HG02884 (cell line): ENCODE measurements around the gene ROBO1.
A peak's percentile ranks its signal among the peaks of the same experiment; 100 is the strongest.

Experiments
- ATAC-seq: cut with Tn5 transposase; IDR thresholded peaks from one replicate; pipeline ENCODE4 v1.9.1; 2021; ENCODE audit warnings: mild to moderate bottlenecking, moderate library complexity; ENCODE audit not compliant: unreplicated experiment

The ROBO1 gene

GRCh38 chr3:79385211-79385610, 382.6 kb downstream of the ROBO1 start:
- no peak for ATAC-seq

DNA sequence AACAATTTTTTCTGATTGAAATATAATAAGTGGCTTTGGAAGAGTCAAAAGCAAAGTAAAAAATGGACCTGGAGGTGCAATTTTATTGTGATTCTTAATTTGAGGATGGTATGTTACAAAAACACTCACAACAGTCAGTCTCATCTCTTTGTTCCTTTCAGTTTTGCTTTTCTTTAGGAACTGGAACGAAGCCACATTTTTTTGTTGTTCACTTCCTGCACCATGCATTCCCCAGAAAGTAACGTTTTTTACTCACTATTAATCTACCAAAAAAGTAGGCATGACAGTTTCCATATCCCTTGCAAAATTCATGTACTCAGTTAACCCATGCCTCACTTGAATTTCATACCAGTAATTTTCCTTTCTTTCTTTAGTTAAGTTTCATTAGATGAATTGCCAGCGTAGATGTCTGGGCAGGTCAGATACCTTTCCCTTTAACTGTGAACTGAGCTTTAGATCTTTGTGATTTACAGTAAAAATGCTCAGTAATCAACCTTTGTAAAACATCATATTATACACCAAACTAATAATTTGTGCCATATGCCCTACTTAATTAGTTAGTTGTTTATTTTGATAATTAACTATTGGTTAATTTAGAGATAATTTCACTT, 384.3 kb downstream of the ROBO1 start:
- no peak for ATAC-seq

DNA sequence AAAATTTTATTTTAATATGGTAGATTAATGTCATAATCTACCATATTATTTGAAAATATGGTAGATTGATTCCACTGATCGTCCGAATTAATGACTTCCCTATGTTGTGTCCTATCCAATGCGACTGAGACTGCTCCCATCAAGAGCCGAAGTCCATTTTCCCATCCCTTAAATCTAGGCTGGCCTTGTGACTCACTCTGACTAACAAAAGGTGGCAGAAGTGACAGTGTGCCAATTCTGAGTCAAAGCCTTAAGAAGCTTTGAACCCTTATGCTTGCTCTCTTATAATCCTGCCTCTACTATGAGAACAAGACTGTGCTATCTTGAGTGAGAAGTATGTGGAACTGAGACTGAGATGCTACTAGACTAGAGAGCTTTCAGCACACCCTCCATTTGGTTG, 387.2 kb downstream of the ROBO1 start:
- no peak for ATAC-seq

GRCh38 chr3:79378064-79378463, 389.7 kb downstream of the ROBO1 start:
- ATAC-seq: no peak

DNA sequence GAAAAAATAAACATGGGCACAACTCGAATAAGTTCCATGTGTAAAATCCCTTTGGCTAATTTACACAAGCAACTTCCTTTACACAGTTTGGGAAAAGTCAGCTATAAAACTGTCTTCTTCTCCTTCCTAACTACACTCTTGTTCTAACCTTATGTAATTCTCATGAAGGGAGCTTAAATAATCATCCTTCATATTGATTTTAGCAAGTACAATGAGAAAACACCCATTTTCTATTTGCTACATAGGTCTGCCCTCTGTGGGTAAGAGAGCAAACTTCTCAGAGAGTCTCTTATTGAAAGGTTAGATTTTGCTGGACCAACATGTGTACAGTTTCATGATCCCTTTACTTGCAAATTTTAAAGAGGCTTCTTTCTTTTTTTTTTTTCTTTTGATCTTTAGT, 398.5 kb downstream of the ROBO1 start:
- ATAC-seq: no peak

GRCh38 chr3:79368403-79368802, 399.4 kb downstream of the ROBO1 start:
- ATAC-seq: no peak

- no peak for ATAC-seq
Observed at GRCh38 chr3:79367803-79368202, 400.0 kb downstream of the ROBO1 start.

DNA sequence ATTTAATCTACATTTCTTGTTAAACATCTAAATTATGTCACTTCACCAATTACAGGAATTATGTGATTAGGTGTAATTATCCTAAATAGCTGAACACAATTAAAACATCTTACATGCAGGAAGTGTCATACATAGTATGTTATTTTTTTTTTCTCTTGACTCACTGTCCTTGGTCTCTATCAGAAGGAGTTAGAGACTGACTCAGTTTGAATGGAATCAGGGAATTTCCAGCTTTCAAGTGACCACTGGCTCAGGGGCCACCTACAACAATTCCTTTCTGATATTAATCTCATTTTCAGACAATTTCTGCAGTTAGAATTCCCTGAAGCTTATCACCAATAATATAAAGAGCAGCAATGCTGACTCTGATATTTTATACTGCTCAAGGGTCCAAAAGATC, 400.7 kb downstream of the ROBO1 start:
- ATAC-seq: no peak

DNA sequence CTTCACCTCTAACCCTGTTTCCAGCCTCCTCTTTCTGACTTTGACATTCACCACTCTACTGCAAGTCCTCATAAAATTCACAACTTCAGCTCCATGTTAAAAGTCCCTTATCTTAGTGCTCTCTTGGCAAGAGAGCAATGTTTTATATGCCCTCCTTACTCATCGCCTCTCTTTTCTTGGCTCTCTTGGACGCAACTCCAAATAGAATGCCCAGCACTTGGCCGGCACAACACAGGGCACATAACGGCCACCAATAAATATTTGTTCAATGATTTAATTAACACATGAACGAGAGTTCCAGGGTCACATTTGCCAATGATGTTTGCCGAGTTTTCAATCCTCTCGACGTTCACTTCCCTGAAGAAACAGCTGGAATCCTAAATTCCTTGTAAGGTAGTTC, 401.4 kb downstream of the ROBO1 start:
- no peak for ATAC-seq

- no peak for ATAC-seq
Observed at GRCh38 chr3:79364784-79365183, 403.0 kb downstream of the ROBO1 start.

- ATAC-seq: no peak
Observed at GRCh38 chr3:79362571-79363270, 405.1 kb downstream of the ROBO1 start.

DNA sequence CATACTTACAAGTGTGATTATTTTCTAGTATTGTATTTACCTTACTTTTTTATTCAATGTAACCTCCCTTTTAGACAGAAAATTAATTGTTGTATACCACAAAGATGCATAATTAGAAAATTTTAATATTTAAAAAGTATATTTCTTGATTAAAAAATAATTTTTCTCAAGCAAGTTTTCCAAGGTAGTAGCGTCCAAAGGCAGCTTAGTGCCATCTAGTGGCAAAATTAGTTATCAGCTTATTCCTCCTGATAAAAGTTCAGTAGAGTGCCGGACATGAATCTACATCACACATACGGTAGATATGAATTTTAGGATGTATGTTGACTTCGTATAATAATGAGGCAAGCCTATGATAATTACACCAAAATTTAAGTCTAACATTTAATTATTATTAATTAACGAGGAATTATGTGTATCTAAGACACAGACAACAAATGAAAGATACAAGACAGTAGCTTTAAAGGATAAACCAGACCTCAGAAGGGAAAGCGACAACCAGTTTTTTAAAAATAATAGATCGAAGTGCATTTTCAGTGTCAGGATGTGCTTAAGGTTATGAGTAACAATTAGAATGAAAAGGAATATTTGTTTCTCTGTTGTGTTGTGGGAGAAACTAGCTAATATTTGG, 405.9 kb downstream of the ROBO1 start:
- ATAC-seq: peak; percentile 89

DNA sequence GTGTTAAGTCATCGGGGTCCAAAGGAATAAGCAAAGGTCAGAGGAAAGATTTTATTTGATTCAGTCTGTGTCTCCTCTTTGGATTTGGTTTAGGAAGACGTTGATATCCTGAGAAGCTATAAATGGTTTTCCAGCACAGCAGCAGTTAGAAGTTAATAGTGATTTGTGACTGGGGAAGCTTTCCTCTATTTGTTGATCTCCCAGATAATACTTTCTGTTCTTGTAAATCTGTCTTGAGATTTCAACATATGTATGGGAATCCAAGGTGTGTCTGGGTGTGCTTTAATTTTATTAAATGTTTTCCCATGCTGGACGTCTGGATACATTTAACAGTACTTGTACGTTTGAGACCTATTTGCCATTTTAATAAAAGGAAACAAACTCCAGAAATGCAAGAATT, 409.5 kb downstream of the ROBO1 start:
- no peak for ATAC-seq

GRCh38 chr3:79354179-79354688, 413.6 kb downstream of the ROBO1 start:
- no peak for ATAC-seq

DNA sequence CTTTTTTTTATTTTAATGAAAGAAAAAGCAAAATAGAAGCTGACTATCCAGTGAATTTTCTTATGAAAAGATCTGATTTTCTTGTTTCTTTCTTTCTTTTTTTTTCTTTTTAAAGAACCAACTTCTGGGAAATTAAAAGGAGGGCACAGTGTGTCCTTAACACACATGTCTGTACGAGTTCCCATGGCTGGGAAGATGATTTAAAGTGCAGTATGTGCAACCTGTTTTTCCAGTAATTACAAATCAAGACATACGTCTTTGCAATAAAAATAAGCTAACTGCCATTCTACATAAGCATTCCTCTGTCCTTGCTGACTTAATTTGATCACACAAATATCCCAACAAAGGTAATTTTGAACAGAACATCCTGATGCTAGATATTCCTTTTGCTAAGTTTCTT, 416.1 kb downstream of the ROBO1 start:
- ATAC-seq: no peak

GRCh38 chr3:79344876-79345871, 422.6 kb downstream of the ROBO1 start:
- no peak for ATAC-seq

GRCh38 chr3:79341961-79342360, 425.8 kb downstream of the ROBO1 start:
- no peak for ATAC-seq

GRCh38 chr3:79339846-79340245, 428.0 kb downstream of the ROBO1 start:
- ATAC-seq: no peak

DNA sequence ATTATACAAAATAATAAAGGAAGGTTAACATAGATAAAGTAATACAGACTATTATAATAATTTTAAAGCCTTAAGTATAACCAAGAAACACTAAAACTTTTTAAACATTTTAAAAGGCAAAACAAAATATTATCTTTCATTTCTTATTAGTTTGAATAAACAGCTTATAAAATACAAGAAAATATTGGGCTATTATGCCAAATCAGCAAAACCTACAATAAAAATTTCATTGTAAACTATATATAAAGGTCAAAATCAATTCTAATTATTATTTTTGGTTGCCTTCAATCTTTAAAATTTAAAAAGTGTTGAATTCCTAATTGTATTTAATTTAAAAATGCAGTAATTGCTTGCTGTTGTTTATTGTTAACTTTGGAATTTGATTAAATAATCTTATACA, 430.0 kb downstream of the ROBO1 start:
- ATAC-seq: no peak

- no peak for ATAC-seq
Observed at GRCh38 chr3:79329154-79329553, 438.6 kb downstream of the ROBO1 start.

- no peak for ATAC-seq
Observed at GRCh38 chr3:79326642-79327041, 441.2 kb downstream of the ROBO1 start.
